Transverse colon (tissue), 4 donors: ENCODE data around the gene IFNG-AS1. TPM values are rescaled to one million over a fixed set of nuclear protein-coding genes. Genes with fewer than 3 reads are reported as not detected.

ENCODE experiments used
- DNase-seq: peaks from one replicate; pipeline ENCODE4 v3.0.0-alpha.2; 2019
- H3K27ac ChIP-seq, 4 donors: fragments of 200-600 bp; sonication (generic); 2 replicates each; pipeline ENCODE4 v1.5.1; 2016 to 2018; ENCODE audit warnings: inconsistent platforms in 4 of 4
- H3K27me3 ChIP-seq: fragments of 200-600 bp; sonication (generic); 2 replicates; pipeline ENCODE4 v1.5.1; 2017; ENCODE audit warnings: inconsistent platforms
- H3K36me3 ChIP-seq, 4 donors: fragments of 200-600 bp; sonication (generic); 2 replicates each; pipeline ENCODE4 v1.5.1; 2017 to 2019; ENCODE audit warnings: inconsistent platforms in 4 of 4
- H3K4me1 ChIP-seq, 4 donors: fragments of 200-600 bp; sonication (generic); 2 replicates each; pipeline ENCODE4 v1.5.1; 2017 to 2020; ENCODE audit warnings: inconsistent platforms in 4 of 4
- H3K4me3 ChIP-seq, 4 donors: fragments of 200-600 bp; sonication (generic); 1 replicate in 1 of 4; 2 replicates in 3 of 4; pipeline versions ENCODE4 v1.5.1 to v1.6.1; 2017 to 2019; ENCODE audit warnings: inconsistent platforms in 4 of 4
- H3K9me3 ChIP-seq, 2 donors: fragments of 200-600 bp; sonication (generic); 2 replicates each; pipeline ENCODE4 v1.5.1; 2017 to 2019; ENCODE audit warnings: inconsistent platforms in 2 of 2
- CTCF ChIP-seq, 5 experiments: fragments of 200-600 bp in 3 of 5; fragments of 450-650 bp in 2 of 5; sonication (generic) in 3 of 5; IDR thresholded peaks; 1 replicate in 2 of 5; 2 replicates in 3 of 5; pipeline ENCODE4 v1.5.1; 2016 to 2017; ENCODE audit warnings: antibody characterized with exemption in 5 of 5, inconsistent platforms in 3 of 5, mild to moderate bottlenecking in 2 of 5, moderate library complexity in 1 of 5
- EP300 ChIP-seq: sonication (generic); formaldehyde crosslinking; IDR thresholded peaks from one replicate; pipeline ENCODE4 v1.6.1; 2017; ENCODE audit warnings: antibody characterized with exemption, low read depth
- POLR2A ChIP-seq: fragments of 450-650 bp; IDR thresholded peaks from one replicate; pipeline ENCODE4 v1.6.1; 2016; ENCODE audit warnings: antibody characterized with exemption, mild to moderate bottlenecking, moderate library complexity
- POLR2AphosphoS5 ChIP-seq, 3 donors: sonication (generic); formaldehyde crosslinking; IDR thresholded peaks; one replicate each; pipeline ENCODE4 v1.6.1; 2016; ENCODE audit warnings: antibody characterized with exemption in 3 of 3
- WGBS, 2 donors: methylation state at CpG; one replicate each; pipeline ENCODE4 v1.1.5; 2018; ENCODE audit warnings: low coverage in 1 of 2; 5-methylcytosine and 5-hydroxymethylcytosine counted together
- in situ Hi-C, 4 donors: fragments of 200-750 bp; cut with MboI; loops; one replicate each; pipeline versions ENCODE4 v1.15.0 to v1.15.1; 2017; ENCODE audit warnings: low sequenced_read_pairs in 3 of 4, low pct_ligation_motif_present in 1 of 4, low pct_unique_long_range_greater_than_20kb in 1 of 4
- intact Hi-C: fragments of 100-400 bp; cut with DNase I; formaldehyde crosslinking; loops from one replicate; pipeline ENCODE4 v1.15.1; 2023; ENCODE audit warnings: low total_unique reads
- total RNA-seq, 4 donors: library from RNA; depleted of rRNA; stranded (reverse); fragments of >200 nt; gene quantifications; one replicate each; pipeline ENCODE4 v1.1.0, GENCODE V29; 2016

Gene IFNG-AS1
- total RNA-seq, 4 donors from 2014 or later = 0.68 to 7.1 TPM; not detected in 2

- no peak for DNase-seq
- 82 to 88% methylated on average over 1 to 5 of the region's 5 CpGs for WGBS, 2 donors
- in situ Hi-C loops = loop anchor here in 2 of 4 donors (25.0 kb wide), 1 partner anchor 278 kb away; no protein-coding TSS in a partner anchor
Observed at GRCh38 chr12:68034567-68034966, 45.3 kb downstream of the IFNG-AS1 start.

GRCh38 chr12:68036642-68037041 lies 47.4 kb downstream of the IFNG-AS1 start:
- Histone ChIP-seq H3K9me3 (no peaks in the 10 kb centered on the region), H3K36me3 (no peaks in the 10 kb centered on the region), H3K4me3 (no peak overlapping the region), H3K4me1 (no peaks in the 10 kb centered on the region), H3K27me3 (no peaks in the 10 kb centered on the region), H3K27ac (no peak overlapping the region)
- no peak for TF ChIP-seq POLR2A
- TF ChIP-seq EP300 = no peak
- no peak for TF ChIP-seq CTCF (IDR thresholded peaks at IDR 0.05)
- no peak for TF ChIP-seq POLR2AphosphoS5 (IDR thresholded peaks at IDR 0.05)
- DNase-seq = no peak
- WGBS, 2 donors = 87 to 91% methylated on average over 7 of the region's 7 CpGs
- intact Hi-C loops (no loop called here), in situ Hi-C loops (loop anchor here in 2 of 4 donors (25.0 kb wide), 1 partner anchor 276 kb away; no protein-coding TSS in a partner anchor)

More at GRCh38 chr12:68034567-68034966, 45.3 kb downstream of the IFNG-AS1 start:
- Histone ChIP-seq H3K36me3 (no peaks in the 10 kb centered on the region), H3K4me3 (no peak overlapping the region), H3K27ac (no peak overlapping the region), H3K4me1 (no peaks in the 10 kb centered on the region), H3K9me3 (no peaks in the 10 kb centered on the region), H3K27me3 (no peaks in the 10 kb centered on the region)
- TF ChIP-seq POLR2AphosphoS5 (IDR thresholded peaks at IDR 0.05) (no peak), POLR2A (no peak), EP300 (no peak), CTCF (IDR thresholded peaks at IDR 0.05) (no peak)
- intact Hi-C loops = no loop called here

GRCh38 chr12:68037616-68038255 lies 48.5 kb downstream of the IFNG-AS1 start:
- no peak overlapping the region for H3K27ac ChIP-seq
- TF ChIP-seq POLR2AphosphoS5 (IDR thresholded peaks at IDR 0.05) = no peak
- no peak for TF ChIP-seq CTCF (IDR thresholded peaks at IDR 0.05)
- TF ChIP-seq POLR2A = no peak
- no peak for TF ChIP-seq EP300
- in situ Hi-C loops (loop anchor here in 2 of 4 donors (25.0 kb wide), 1 partner anchor 275 kb away; no protein-coding TSS in a partner anchor), intact Hi-C loops (no loop called here)
- H3K27me3 ChIP-seq = no peaks in the 10 kb centered on the region
- H3K4me3 ChIP-seq = no peak overlapping the region
- no peaks in the 10 kb centered on the region for H3K4me1 ChIP-seq
- no peaks in the 10 kb centered on the region for H3K36me3 ChIP-seq
- DNase-seq = no peak
- no peaks in the 10 kb centered on the region for H3K9me3 ChIP-seq

- 62 to 68% methylated on average over 3 of the region's 3 CpGs for WGBS, 2 donors
Observed at GRCh38 chr12:68038650-68039049, 49.4 kb downstream of the IFNG-AS1 start.

More at GRCh38 chr12:68038650-68039049, 49.4 kb downstream of the IFNG-AS1 start:
- intact Hi-C loops (no loop called here), in situ Hi-C loops (loop anchor here in 2 of 4 donors (25.0 kb wide), 1 partner anchor 274 kb away; no protein-coding TSS in a partner anchor)
- no peaks in the 10 kb centered on the region for H3K27me3 ChIP-seq
- no peaks in the 10 kb centered on the region for H3K36me3 ChIP-seq
- H3K4me3 ChIP-seq = no peak overlapping the region
- no peak for TF ChIP-seq POLR2AphosphoS5 (IDR thresholded peaks at IDR 0.05)
- TF ChIP-seq CTCF (IDR thresholded peaks at IDR 0.05) = no peak
- no peak for TF ChIP-seq POLR2A
- no peak for TF ChIP-seq EP300
- H3K9me3 ChIP-seq = no peaks in the 10 kb centered on the region
- H3K4me1 ChIP-seq = no peaks in the 10 kb centered on the region
- no peak overlapping the region for H3K27ac ChIP-seq
- no peak for DNase-seq
